OCI-M2 (cell line): ENCODE data around the gene FKBP5.
"Not testable (repeated sequence)": the region's sequence is repeated elsewhere in the genome, so short reads cannot be mapped to it uniquely, and the experiment has no call there.

Experiments used
- DNase-seq: peaks from one replicate; lab custom pipeline; 2025; ENCODE audit not compliant: unreplicated experiment; lab: John Stamatoyannopoulos, UW

Gene FKBP5

DNA sequence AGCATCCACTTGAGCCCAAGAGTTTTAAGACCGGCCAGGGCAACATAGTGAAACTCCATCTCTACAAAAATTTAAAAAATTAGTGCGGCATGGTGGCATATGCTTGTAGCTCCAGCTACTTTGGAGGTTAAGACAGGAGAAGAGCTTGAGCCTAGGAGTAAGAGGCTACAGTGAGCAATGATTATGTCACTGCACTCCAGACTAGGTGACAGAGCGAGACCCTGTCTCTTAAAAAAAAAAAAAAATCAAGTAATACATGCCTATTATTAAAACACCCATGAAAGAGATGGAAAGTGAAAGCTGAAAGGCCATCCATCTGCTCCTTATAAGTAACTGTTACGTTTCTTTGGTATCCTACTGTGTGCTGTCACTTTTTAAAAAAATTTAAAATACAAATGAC, 66.4 kb downstream of the FKBP5 start:
- no peak for DNase-seq

DNA sequence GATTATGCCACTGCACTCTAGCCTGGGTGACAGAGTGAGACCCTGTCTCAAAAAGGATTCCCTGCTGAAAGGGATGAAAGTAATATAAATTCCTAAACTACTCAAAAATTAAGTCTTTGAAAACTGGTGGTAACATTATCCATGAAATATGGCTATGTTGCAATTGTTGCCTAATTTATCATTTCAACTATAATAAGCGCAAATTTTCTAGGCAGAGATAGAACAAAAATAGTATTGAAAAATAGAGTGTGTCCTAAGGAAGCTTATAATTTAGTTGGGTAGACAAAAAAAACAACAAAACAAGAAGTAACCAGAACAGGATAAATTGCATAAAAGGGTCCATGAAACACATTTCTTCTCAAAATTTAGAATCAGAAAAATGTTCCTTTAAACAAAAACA, 68.0 kb downstream of the FKBP5 start:
- no peak for DNase-seq

DNA sequence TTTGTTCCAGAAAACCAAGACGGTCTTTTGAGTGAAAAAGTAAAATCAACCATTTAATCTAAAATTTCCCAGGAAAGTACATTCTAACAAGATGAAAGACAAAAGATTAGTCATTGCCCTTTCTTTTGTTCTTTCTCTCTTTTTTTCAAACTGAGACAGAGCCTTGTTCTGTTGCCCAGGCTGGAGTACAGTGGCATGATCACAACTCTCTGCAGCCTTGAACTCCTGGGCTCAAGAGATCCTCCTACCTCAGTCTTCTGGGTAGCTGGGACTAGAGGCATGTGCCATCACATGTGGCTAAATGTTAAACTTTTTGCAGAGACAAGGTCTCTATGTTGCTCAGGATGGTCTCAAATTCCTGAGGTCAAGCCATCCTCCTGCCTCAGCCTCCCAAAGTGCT, 75.0 kb downstream of the FKBP5 start:
- no peak for DNase-seq

DNA sequence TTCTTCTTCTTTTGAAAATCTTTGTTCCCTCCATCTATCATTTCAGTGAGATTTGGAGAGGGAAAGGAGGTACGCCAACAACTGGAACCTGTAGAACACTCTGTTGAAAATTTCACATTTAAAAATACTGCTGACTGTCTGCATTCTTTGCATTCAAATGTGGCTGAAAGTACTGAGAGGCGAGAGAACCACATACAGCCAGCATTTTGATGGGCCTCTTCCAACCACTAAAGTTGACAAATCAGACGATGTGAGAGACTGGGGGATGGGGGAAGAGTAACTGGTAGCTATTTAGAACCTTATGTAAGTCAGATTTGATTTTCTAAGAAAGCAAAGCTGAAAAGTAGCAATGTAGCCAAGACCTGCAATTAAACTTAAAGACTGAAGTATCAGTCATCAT, 77.5 kb downstream of the FKBP5 start:
- DNase-seq = no peak

DNA sequence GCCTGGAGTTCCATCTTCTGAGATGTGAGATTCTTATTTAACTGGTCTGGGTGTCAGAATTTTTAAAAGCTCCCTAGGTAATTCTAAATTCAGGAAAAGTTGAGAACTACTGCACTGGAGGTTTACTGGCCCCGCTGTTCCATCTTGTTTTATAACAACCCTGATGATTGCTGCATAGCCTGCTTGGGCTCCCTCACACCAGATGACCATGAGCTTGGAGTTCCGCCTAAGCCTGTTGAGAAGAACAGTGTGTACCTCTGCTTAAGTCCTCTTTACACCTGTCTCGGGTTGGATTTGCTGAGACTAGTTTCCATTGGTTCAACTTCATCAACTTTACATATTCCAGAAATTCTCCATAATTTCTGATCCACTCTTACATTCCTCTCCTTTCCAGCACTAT, 77.9 kb downstream of the FKBP5 start:
- DNase-seq = no peak

DNA sequence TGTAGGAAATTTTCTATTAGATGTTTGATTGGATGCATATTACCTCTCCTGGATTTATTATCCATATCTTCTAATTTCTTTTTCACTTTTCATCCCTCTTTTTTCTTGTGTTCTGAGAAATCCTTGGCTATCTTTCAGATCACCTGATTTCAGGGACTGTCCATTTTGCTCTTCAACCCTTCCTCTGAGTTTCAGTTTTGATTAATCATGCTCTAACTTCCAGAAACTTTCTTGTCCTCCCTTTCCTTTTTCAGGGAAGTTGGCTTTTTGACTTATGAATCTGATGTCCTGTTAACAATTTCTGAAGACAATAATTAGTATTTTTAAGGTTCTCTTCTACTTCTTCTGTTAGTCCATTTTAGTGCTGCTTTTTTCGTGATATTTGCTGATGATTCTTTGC, 79.1 kb downstream of the FKBP5 start:
- DNase-seq = no peak

DNA sequence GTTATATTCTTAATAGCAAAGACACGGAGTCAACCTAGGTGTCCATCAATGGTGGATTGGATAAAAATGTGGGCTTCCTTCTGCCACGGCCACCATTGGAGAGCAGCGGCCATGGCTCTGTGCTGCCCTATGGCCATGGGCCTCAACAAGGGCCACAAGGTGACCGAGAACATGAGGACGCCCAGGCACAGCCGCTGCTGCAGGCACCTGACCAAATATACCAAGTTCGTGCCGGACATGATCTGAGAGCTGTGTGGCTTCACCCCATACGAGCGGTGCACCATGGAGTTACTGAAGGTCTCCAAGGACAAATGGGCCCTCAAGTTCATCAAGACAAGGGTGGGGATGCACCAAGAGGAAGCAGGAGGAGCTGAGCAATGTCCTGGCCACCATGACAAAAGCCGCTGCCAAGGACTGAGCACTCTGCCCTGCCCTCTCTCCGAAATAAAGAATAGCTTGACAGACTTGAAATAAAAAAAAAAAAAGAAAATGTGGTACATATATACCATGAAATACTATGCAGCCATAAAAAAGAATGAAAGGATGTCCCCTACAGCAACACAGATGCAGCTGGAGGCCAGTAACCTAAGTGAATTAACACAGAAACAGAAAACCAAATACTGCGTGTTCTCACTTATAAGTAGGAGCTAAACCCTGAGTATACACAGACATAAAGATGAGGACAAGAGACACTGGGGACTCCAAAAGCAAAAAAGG, 81.0 kb downstream of the FKBP5 start:
- DNase-seq = no peak

DNA sequence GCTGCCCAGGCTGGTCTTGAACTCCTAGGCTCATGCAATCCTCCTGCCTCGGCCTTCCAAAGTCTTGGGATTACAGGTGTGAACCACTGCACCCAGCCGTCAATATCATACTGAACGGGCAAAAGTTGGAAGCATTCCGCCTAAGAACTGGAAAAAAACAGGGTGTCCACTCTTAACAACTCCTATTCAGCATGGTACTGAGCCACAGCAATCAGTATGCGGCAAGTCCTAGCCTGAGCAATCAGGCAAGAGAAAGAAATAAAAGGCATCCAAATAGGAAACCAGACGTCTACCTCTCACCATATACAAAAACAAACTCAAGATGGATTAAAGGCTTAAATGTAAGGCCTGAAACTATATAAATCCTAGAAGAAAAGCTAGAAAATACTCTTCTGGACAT, 83.1 kb downstream of the FKBP5 start:
- DNase-seq = no peak

DNA sequence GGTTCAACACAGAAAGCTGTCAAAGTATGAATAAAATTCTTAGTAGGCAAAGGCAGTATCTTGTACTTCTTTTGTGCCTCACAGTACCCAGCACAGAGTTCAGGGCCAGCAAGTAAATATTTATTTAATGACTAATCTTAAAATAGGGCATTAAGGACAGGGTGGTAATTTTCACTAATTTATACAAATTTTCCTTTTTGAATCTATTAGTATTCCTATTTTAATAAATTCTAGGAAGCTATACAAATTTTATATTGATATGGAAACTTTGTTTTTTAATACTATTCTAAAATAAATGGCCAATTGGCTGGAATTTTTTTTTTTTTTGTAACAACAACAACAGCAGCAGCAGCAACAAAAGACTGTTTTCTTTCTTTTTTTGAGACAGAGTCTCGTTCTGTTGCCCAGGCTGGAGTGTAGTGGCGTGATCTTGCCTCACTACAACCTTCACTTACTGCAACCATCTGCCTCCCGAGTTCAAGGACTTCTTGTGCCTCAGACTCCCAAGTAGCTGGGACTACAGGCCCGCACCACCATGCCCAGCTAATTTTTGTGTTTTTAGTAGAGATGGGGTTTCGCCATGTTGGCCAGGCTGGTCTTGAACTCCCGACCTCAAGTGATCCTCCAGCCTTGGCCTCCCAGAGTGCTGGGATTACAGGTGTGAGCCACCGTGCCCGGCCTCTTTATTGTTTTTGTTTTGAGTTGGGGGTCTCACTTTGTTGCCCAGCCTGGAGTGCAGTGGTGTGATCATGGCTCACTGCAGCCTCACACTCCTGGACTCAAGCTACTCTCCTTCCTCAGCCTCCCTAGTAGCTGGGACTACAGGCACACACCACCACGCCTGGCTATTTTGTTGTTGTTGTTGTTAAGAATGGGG, 85.2 kb downstream of the FKBP5 start:
- DNase-seq = no peak

DNA sequence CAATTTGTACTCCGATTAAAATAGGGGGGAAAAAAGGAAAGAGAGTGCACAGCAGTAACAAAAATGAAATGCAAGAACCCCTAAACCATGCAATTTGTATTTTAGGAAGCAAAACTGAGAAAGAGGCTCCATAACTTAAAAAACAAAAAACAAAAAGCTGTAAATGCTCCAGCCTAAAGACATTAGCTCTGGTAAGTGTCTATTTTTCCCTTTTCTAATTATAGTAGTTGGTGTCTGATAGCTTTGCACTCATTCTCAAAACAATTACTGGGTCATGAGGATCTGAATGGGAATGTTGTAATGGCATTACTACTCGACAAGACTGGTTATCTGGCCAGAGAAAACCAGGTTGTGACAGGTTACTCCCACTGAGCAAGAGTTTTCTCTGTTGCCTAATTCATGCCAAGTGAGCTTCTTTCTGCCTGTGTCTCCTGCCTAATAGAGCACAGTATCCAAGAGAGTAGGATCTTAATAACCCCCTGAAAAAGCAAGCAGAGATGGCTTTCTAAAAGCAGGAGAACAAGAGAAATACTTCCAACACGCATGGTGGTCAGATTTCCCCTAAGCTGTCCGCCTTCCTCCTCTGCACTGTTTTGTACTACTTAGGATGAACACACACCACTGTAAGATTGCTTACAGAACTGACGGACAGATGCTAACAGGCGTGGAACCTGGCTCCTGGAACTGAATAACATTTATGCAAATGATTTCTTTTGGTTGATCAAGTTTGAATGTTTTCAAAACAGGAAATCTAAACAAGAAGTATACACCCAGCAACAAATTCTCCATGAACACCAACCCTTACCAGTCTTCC, 86.4 kb downstream of the FKBP5 start:
- DNase-seq = no peak

DNA sequence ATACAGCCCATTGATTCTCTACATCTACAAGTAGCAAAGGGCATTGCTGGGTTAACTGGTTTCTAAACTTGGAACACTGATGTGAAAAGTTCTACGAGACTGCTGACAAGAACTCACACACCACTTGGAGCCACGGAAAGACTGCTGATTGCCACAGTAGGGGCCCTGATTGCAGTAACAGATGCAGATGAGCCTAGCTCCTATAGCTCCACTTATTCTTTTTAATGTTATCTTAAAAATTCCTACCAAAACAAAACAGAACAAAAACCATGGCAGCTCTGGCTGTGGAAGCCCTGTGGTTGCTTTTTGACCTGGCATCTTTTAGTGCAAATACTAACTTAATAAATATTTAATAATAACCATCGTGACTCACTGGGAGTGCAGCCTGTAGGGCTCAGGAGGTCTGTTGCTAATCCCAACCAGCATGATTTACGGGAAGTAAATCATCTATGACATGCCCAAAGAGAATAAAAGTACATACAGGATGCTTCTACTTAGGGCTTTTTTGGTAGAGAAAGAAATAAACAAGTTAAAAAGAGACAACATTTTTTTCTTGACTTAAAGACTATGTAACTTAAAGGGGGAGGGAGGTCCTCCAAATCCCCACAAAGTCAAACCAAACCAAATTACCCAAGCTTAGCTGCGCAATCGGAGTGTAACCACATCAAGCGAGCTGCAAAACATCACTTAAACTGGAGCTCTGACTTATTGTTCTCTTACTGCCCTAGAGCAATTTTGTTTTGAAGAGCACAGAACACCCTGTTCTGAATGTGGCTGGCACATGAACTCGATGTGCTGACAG, 87.2 kb downstream of the FKBP5 start:
- DNase-seq = no peak

DNA sequence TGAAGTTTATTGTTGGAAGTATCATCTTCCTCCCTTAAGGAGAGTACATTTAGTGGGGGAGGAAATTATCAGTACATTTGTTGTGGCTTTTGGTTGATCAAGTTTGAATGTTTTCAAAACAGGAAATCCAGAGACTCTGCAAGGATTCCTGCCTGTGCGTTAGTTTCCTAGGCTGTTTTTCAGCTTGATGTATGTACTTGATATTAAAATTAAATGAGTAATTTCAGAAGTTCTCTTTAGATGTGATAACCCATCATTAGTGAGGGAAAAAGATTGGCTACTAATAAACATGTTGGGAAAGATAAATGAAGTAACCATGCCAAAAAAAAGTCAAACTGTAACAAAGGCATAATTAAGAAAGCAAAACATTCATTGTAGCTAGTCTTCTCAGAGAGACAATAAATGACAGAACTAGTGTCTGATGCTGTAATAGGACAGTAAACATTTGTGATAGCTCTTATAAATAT, 88.0 kb downstream of the FKBP5 start:
- DNase-seq = no peak

DNA sequence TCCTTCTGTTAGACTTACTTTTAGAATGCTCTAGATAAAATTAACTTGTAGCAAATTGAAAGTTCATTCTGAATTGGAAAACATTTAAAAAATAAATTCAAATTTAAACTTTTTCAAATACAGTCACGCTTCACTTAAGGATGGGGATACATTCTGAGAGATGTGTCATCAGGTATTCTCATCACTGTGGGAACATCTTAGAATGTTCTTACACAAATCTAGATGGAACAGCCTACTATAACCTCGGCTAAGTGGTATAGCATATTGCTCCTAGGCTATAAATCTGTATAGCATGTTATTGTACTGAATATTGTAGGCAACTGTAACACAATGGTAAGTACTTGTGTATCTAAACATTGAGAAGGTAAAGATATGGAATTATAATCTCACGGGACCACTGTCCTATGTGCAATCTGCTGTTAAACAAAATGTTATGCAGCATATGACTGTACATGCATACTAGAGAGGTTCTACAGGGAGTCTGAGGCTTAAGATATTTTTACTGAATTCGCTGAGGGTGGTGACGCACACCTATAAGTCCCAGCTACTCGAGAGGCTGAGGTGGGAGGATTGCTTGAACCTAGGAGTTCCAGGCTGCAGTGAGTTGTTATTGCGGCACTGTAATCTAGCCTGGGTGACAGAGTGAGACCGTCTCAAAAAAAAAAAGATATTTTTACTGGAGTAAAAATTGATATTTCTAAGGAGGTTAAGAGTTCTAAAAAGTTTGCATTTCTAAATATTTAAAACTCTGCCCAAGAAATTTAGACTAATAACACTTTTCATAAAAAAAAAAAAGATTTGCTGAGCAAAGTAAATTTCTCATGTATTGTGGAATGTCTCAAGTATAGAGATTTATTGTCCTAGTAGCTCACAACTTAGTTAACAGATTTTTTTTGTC, 88.7 kb downstream of the FKBP5 start:
- no peak for DNase-seq

DNA sequence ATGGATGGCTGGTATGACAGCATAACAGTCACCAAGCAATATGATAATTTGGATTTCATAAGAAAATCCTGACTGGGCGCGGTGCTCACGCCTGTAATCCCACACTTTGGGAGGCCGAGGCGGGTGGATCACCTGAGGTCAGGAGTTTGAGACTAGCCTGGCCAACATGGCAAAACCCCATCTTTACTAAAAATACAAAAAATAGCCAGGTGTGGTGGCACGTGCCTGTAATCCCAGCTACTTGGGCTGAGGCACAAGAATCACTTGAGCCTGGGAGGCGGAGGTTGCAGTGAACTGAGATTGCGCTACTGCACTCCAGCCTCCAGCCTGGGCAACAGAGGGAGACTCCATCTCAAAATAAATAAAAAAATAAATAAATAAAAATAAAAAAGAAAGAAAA, 90.1 kb downstream of the FKBP5 start:
- not testable (repeated sequence) for DNase-seq

DNA sequence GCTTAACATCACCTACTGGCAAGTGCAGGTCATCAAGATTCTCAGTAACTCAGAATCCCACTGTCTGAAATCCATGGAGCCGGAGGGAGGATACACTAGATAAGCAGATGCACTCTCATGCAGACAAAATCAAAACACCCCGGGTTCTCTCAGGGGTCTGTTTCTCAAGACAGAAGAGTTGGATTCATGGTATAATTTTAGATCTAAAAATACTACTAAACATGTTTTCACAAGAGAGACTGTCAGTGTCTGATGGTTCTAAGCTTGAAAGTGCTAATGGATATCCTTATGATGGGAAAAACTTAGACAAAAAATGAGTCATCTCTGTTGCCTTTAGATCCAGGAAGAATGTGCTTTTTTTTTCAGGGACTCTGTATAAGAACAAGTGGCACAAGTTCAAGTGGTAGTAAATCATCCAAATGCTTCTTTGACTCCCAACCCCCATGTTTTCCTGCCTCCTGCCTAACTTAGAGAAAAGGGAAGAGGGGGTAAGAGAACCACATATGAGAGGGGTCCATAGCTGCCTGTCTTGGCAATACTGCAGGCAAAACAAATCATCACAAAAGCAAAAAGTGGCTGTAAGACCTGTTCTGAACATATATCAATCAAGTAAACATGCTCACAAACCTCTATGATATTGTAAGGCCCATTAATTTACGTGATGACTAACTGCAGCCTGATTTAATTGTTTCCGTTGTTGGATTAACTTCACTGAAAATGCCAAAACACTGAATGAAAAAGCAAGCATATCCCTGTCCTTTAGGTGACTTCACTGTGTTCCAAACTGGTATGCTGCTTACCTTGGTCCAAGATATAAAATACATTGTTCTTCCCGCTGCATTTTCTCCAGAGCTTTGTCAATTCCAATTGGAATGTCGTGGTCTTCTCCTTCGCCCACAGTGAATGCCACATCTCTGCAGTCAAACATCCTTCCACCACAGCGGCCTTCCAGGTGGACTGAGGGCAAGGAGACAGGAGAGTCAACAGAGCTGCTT, 92.0 kb downstream of the FKBP5 start:
- DNase-seq = no peak

DNA sequence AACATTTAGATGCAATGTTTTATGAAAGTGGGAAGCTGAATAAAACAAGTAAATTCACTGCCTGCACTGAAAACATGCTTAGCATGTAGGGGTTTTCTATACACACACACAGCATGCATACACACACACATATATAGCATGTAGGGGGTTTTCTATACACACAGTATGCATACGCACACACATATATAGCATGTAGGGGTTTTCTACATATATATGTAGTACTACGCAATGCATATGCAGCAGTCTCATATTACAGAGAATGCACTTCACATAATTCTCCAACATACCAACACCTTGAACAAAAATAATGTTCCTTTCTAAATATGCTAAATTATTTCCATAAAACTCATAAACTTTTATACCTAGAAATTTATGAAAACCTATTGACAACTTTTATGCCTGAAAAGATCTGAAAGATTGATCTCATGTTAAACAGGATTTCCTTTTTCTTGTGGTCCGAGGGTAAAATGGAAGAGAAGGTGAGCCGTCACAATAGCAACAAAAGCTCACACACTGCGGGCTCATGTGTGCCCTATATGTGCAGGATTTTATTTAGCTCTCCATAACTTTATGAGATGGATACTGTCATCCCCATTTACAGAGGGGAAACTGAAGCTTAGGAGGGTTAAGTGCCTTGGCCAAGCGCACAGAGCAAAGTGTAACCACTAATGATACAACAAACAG, 94.1 kb downstream of the FKBP5 start:
- no peak for DNase-seq

DNA sequence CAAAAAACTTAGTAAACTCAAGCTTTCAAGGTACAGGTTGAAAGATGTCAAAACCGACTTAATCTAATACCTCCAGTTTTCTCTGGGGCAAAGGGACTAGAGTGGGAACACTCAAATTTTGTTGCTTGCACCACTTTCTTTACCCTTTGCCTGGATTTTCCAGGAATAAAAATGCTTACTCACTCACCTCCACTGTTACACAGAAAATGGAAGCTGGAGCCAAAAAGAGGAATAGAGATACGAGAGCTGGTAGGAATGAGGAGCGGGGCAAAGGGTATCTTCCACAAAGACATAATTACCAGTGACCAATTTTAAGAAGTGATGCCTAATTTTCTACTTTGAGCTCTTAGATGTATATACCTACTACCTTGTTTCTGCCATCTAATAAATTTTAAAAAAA, 96.5 kb downstream of the FKBP5 start:
- no peak for DNase-seq

DNA sequence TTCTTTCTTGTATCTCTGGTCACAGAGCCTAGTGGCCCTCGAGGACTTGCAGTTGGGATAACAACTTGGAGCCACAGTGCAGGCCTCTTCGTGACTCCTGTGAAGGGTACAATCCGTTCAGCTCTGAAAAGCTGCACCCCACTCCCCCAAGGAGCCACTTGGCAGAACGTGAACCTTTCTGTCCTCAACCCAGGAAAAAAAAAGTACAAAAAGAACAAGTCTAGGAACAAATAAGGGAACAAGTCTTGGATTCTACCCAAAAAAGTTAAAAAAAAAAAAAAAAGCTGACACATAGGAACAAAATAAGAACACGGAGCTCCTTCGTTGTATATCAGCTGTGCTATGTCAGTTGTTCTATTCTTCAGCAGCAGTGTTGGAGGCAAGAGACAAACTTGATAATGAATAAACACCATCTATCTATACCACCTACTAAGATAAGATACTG, 98.1 kb downstream of the FKBP5 start:
- DNase-seq = no peak
